Right lobe of liver (tissue), 4 donors: ENCODE data around the gene PPP1R18.

ENCODE experiments used
- POLR2A ChIP-seq: fragments of 450-650 bp; IDR thresholded peaks from one replicate; pipeline ENCODE4 v1.6.1; 2017; ENCODE audit warnings: antibody characterized with exemption, mild to moderate bottlenecking
- TF ChIP-seq, protein P1 (sequence below), 4 donors: fragments of 200-600 bp in 3 of 4; fragments of 450-650 bp in 1 of 4; IDR thresholded peaks; one replicate each; pipeline versions ENCODE4 v1.5.1 to v1.8.0; 2016 to 2022; ENCODE audit warnings: antibody characterized with exemption in 4 of 4, mild to moderate bottlenecking in 2 of 4
- donor health status: DM: no; HTN: no; CAD: no.
- donor health status: DM: no; HTN: no; CAD: no.
- donor health status: DM: no; HTN: yes; CAD: no.

DNA sequence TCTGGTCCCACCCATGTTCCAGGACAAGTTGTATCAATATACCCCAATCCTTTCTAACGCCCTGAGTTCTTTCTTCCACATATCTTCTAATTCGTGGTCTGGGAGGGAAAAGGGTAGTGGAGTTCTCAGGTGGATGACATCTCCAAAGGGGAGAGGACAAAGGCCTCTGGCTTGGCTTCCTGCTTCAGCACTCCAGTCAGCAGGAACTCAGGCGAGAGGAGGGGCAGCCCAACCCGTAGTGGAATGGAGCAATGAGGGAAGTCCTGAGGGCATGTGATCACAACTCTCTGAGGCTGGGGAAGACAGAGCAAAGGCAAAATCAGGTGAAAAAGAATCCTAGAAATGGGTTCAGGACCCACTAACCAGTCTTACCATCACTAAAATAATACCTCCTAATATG lies 13.9 kb upstream of the PPP1R18 start:
- TF ChIP-seq, protein P1, sequence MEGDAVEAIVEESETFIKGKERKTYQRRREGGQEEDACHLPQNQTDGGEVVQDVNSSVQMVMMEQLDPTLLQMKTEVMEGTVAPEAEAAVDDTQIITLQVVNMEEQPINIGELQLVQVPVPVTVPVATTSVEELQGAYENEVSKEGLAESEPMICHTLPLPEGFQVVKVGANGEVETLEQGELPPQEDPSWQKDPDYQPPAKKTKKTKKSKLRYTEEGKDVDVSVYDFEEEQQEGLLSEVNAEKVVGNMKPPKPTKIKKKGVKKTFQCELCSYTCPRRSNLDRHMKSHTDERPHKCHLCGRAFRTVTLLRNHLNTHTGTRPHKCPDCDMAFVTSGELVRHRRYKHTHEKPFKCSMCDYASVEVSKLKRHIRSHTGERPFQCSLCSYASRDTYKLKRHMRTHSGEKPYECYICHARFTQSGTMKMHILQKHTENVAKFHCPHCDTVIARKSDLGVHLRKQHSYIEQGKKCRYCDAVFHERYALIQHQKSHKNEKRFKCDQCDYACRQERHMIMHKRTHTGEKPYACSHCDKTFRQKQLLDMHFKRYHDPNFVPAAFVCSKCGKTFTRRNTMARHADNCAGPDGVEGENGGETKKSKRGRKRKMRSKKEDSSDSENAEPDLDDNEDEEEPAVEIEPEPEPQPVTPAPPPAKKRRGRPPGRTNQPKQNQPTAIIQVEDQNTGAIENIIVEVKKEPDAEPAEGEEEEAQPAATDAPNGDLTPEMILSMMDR (IDR thresholded peaks at IDR 0.05), result no peak
- no peak for TF ChIP-seq POLR2A
